ENCODE data around the gene ELMO1.

DNA sequence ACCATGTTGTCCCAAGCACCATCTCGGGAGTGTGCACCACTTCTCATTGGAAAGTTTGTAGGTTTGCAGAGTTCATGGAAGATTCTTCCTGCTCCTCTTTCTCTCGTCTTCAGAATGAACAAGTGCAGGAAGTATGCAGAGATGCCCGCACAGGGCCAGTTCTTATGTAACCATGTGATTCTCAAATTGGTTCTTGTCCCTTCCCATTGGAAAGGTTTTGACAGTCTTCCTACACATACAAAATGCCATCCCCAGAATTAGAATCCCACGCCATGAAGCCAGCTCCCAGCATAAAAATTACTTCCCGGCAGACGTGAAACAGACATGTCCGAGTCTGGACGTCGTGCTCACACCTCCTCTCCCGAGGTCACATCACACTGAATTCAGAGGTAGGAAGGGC is 251.6 kb downstream of the ELMO1 start:
- no peak for TF ChIP-seq EZH2 (IDR thresholded peaks at IDR 0.05; ENCODE audit: low read length, unreplicated experiment)
- TF ChIP-seq, protein P1, sequence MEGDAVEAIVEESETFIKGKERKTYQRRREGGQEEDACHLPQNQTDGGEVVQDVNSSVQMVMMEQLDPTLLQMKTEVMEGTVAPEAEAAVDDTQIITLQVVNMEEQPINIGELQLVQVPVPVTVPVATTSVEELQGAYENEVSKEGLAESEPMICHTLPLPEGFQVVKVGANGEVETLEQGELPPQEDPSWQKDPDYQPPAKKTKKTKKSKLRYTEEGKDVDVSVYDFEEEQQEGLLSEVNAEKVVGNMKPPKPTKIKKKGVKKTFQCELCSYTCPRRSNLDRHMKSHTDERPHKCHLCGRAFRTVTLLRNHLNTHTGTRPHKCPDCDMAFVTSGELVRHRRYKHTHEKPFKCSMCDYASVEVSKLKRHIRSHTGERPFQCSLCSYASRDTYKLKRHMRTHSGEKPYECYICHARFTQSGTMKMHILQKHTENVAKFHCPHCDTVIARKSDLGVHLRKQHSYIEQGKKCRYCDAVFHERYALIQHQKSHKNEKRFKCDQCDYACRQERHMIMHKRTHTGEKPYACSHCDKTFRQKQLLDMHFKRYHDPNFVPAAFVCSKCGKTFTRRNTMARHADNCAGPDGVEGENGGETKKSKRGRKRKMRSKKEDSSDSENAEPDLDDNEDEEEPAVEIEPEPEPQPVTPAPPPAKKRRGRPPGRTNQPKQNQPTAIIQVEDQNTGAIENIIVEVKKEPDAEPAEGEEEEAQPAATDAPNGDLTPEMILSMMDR (conservative IDR thresholded peaks at IDR 0.05; ENCODE audit: low read depth, low read length): no peak
